GM08714 (cell line): ENCODE measurements around the gene HDAC9.

Experiments used
- H3K4me3 ChIP-seq: fragments of 200-500 bp; sonication (Bioruptor generic); 2 replicates; pipeline ENCODE4 v1.5.1; 2014; ENCODE audit warnings: mild to moderate bottlenecking, low read length, inconsistent platforms
- ZNF274 ChIP-seq: IDR thresholded peaks from 2 replicates; pipeline ENCODE4 v1.6.1; 2012; ENCODE audit warnings: mild to moderate bottlenecking, low read depth, low read length

HDAC9 gene

DNA sequence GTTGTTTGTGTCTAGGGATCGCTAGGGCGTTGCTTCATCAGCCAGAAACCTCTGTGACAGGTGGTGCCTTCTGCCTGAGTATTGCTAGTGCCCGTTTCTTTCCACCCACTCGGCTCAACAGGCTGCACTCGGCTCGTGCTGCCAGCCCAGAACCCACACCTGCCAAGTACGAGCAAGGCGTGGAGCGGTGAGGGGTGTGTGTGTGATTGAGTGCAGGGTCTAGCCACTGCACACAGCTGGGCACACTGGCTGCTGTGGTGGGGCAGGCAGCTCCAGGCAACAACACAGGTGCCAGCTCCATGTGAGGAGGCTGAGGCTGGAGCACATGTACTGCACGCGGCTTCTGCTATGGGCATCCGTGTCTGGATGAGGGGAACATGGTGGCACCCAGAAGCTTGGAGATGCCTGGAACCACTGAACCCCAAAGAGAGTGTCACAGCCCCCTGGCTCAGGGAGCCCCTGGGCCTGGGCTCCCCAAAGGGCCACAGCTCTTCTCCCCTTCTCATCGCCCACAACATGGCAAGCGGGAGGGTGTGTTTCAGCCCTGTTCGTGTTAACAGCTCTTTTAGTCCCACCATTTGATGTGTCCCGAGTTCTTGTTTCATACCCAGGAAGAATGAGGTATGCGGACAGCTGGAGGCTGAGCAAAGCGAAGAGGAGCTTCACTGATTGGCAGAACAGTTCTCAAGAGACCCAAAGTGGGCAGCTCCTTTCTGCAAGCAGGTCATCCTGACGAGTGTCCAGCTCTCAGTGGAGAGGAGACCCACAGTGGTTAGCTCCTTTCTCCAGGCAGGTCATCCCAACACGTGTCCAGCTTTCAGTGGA lies 78.1 kb downstream of the HDAC9 start:
- no peak for TF ChIP-seq ZNF274
- H3K4me3 ChIP-seq: no peak overlapping the region

DNA sequence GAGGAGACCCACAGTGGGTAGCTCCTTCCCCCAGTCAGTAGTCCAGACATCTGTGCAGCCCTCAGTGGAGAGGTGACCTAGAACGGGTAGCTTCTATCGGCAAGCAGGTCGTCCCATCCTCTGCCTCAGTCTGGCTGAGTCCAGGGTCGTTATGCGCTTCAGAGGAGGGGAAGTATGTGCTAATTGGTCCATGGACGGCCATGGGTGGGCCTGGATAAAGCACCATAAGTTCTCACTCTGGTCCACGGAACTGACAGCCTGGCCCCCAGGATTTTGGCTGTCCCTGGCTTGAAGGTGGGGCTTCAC lies 78.6 kb downstream of the HDAC9 start:
- H3K4me3 ChIP-seq: no peak overlapping the region
- no peak for TF ChIP-seq ZNF274

DNA sequence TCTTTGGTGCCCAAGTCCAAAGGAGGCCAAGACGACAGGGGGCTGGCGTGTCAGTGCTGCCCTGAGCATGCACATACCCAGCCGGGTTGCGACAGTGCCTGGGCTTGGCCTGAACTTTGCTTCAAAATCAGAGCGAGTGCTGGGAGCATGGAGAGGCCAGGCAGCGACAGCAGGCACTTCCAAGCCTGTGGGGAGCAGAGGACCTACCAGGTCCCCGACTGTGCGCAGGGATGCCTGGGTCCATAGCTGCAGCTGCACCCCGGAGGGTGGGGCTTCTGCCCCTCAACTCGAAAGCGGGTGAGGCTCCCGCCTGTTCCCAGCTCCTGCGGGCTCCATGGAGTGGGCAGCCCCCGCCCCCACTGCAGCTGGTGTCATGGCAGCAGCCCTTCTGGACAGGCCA lies 79.1 kb downstream of the HDAC9 start:
- no peak overlapping the region for H3K4me3 ChIP-seq
- TF ChIP-seq ZNF274: no peak

DNA sequence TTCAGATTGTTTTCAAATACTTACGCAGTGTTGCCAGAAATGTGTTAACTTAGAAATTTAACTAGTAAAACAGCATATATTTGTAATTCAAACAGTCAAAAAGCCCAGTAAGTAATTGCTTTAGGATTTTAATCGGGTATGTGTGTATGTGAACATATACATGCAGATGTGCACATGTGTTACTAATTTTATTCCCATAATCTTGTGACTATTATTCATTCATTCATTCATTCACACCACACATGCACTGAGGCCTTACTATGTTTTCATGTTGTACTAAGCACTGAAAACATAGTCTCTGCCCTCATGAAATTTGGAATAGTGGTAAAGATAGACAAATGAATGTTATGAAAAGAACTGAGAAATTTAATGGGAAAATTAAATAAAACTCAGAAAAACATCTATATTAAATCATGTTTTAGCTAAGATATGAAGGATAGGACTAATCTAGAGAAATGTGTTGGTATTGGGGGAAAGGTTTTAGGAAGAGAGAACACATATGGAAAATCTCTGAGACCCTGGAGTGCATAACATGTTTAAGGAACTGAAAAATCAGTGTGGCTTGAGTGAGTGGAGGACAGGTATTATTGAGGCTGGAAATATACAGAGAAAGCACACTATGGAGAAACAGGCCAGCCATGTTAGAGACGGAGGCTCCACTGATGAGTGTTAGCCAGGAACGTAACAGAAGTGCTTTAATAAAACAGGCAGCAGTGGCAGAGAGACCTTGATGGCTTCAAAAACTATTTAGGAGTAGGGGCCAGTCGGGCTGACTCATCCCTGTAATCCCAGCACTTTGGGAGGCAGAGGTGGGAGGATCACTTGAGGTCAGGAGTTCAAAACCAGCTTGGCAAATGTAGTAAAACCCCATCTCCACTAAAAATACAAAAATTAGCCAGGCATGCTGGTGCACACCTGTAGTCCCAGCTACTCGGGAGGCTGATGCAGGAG lies 80.3 kb downstream of the HDAC9 start:
- H3K4me3 ChIP-seq: no peak overlapping the region
- no peak for TF ChIP-seq ZNF274

DNA sequence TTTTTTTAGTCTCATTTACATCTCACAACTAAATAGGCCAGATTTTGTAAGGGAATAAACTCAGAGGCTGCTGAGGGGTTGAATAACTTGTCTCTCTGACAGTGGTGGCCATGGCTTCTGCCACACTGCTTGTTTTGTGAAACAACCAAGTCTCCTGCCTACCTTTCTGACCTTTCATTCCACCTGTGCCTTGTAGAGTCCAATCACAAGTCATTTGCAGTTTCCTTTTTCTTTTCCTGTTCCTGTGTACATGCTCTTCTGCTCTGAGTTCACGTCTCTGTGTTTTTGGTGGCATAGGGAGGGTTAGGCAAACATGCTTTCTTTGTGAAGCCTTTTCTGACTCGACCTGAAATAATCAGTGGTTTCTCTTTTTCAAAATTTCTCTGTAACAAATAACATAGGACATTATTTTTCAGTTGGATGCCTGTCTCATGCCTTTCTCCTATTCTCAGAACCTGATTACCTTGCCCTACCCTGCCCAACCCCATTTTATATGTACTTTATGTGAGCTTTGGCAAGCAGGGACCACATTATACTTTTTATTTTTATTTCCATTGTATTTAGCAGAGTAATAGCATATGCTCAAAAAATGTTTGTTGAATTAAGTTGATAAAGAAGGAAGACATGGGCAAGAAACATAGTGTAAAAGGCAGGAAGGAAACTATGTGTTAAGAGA lies 81.7 kb downstream of the HDAC9 start:
- H3K4me3 ChIP-seq: no peak overlapping the region
- TF ChIP-seq ZNF274: no peak

DNA sequence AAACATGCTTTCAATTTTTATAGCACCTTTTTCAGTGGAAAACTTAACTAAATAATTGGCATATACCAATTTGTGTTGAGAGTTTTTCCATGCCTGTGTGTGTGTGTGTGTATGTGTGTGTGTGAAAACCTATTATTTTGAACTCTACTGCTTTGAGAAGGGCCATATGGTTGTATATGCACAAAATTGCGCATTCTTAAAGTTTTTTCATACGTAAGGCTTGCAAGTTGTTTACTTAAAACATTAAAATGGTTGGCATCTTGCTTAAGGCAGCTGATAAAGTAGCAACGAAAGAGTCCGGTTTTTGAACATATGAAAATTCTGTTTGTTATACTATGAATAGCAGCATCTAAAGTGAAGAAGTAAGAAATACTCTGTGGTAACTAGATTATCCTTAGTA lies 84.1 kb downstream of the HDAC9 start:
- no peak for TF ChIP-seq ZNF274
- H3K4me3 ChIP-seq: no peak overlapping the region

DNA sequence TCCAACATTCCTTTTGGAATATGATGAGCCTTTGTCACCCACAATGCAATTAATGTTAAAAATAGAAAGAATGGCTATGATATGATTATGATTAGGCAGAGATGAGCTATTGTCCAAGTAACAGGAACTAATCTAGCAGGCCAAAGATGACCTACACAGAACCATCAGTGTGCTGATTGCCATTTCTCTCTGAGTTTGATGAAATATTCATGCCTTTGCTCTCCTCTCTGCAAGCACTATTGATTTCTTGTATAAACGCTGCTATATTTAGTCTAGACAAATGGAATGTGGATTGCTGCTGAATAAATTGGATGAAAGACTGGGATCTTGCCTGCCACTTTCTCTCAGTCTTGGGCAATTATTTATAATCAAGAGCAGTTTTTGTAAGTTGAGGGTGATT lies 85.4 kb downstream of the HDAC9 start:
- TF ChIP-seq ZNF274: no peak
- no peak overlapping the region for H3K4me3 ChIP-seq

DNA sequence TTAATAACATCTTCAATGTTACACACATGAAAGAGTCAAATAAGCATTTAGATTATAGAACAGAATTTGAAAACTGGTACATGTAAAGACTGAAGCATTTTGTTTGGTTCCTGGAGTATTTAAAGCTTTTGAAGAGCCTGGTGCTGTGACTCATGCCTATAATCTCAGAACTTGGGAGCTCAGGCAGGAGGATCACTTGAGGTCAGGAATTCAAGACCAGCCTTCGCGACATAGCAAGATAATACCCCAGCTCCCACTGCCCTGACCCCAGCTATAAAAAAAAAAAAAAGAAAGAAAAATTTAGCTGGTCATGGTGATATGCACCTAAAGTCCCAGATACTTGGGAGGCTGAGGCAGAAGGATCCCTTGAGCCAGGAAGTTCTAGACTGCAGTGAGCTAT lies 87.8 kb downstream of the HDAC9 start:
- no peak for TF ChIP-seq ZNF274
- no peak overlapping the region for H3K4me3 ChIP-seq

DNA sequence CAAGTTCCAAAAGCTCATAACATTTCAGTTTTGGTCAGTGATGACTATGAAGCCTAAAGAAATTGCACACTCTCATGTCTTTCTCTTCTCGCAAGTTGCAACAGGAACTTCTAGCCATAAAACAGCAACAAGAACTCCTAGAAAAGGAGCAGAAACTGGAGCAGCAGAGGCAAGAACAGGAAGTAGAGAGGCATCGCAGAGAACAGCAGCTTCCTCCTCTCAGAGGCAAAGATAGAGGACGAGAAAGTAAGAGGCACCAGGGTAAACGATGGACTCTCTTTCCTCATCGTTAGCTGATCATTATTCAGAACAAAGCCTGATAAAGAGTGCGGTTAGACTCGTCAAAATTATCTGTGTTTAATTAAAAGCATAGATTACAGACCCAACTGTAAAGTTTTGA lies 94.7 kb downstream of the HDAC9 start:
- H3K4me3 ChIP-seq: no peak overlapping the region
- TF ChIP-seq ZNF274: no peak

DNA sequence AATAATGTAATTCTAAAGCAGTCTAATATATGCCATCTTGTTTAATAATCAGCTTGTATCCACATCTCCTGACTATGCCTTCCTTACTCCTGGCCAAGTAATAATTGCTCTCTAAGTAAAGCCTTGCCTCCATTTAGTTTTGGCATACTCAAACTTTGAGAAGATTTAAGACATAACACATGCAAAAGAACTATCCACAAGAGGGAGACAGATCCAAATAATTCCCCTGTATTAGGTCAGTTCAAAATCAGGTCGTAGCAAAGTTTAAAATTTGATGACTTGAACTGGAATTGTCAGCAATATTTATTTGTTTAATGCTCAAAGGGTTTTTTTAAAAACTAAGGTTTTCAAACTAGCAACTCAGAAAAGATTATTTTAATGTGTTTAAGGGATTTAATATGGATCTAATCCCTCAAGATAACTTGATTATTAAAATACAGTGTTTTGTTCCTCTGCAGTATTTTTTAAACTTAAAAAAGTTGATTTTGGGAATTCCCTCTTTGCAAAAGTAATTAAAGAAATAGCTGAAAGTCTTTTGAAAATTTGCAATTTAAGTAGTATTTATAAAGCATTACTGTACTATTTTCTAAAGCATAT lies 95.3 kb downstream of the HDAC9 start:
- no peak overlapping the region for H3K4me3 ChIP-seq

DNA sequence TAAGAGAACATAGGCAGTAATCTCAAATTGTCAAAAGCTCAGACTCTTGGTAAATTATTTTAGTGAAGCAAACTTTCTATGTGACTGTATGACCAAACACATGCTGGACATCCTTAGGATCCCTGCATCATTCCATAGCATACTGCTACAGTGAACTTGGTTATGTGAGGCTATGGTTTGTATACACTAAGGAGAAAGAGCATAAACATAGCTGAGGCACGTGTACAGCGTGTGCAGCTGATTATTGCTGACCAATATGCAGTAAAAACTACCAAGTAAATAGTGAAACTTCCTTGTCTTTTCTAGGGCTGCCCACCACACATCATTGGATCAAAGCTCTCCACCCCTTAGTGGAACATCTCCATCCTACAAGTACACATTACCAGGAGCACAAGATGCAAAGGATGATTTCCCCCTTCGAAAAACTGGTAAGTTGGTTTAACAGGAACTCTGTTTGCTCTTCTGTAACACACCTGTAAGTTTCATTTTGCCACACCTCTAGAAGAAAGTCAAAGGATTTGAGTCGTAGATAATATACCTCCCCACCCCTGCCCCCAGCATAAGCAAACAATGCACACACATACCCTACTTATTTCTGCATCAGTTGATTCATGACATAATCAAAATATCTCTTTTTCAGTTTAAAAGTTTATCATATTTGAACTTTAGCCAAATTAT lies 98.2 kb downstream of the HDAC9 start:
- no peak for TF ChIP-seq ZNF274

More for the DNA sequence above, 95.3 kb downstream of the HDAC9 start:
- no peak for TF ChIP-seq ZNF274

DNA sequence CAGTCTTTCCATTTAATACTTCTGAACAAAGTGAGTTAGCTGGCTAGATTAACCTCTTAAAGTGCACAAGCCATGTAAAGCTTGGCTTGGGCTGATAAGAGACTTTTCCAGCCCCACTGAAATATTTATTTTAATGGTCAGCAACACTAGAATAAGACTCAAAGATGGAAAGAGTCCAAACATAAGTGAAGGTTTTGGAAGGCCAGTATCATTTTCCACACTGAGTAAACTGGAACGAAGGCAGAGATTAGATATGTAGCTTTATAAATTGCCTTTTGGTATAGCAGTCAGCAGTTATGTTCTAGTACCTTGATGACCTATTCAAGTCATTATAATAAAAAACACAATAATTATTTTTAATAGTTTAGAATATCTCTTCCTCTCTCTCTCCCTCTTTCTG lies 102.2 kb downstream of the HDAC9 start:
- no peak overlapping the region for H3K4me3 ChIP-seq
- TF ChIP-seq ZNF274: no peak

More for the DNA sequence above, 98.2 kb downstream of the HDAC9 start:
- H3K4me3 ChIP-seq: no peak overlapping the region

DNA sequence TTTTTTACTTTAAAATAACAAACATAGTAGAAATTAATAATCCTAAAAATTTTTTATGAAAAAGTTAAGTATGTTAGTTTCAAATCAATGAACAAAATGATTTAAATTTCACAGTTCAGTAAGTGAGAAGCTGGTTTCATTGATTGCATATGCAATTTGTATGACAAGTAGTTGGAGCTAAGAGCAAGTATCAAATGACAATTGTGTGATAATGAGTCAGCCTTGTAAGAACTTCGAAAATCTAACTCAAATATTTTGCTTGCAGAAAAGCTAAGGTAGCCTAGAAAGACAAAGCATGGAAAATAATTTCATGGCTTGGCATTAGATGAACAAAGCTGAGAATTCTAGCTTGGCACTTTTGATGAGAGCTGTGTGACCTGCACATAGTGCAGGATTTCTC lies 111.5 kb downstream of the HDAC9 start:
- no peak for TF ChIP-seq ZNF274
- H3K4me3 ChIP-seq: no peak overlapping the region
